IMR-90 (cell line): ENCODE data around the gene PPP1CA. TPM values are rescaled to one million over a fixed set of nuclear protein-coding genes. Genes with fewer than 3 reads are reported as not detected.

Experiments
- ATAC-seq: fragments of 200-7000 bp; cut with Tn5 transposase; 2 replicates; pipeline ENCODE4 v1.9.1; 2020; ENCODE audit warnings: low read depth, mild to moderate bottlenecking, moderate library complexity
- BruUV-seq: library from RNA; stranded (reverse); fragments of 400-500 nt; replicated peaks from 2 replicates; lab custom pipeline; 2021; lab: Mats Ljungman, UMichigan
- CTCF ChIA-PET: fragments of 300-600 bp; formaldehyde crosslinking; extraction: SDS; loops from one replicate; lab custom pipeline; 2021; ENCODE audit warnings: antibody characterized with exemption; lab: Yijun Ruan, JAX
- POLR2A ChIA-PET: fragments of 300-600 bp; sonication (Branson Sonifier 250); formaldehyde crosslinking; loops from one replicate; lab custom pipeline; 2022; ENCODE audit warnings: antibody characterized with exemption; ENCODE audit not compliant: unreplicated experiment; lab: Charles Lee
- DNase-seq: peaks from one replicate; pipeline ENCODE4 v3.0.0; 2013
- H2AFZ ChIP-seq: replicated peaks from 2 replicates; pipeline ENCODE3; 2013; ENCODE audit warnings: low read length, mild to moderate bottlenecking; ENCODE audit not compliant: poor library complexity
- H2AK5ac ChIP-seq: 2 replicates; pipeline ENCODE4 v1.6.1; 2013; ENCODE audit warnings: low read depth, low read length, inconsistent platforms
- H2AK9ac ChIP-seq: replicated peaks from 2 replicates; pipeline ENCODE3; 2013; ENCODE audit warnings: mild to moderate bottlenecking, low read depth, low read length, moderate library complexity; ENCODE audit not compliant: poor library complexity
- H2BK120ac ChIP-seq: 2 replicates; pipeline ENCODE4 v1.6.1; 2013; ENCODE audit warnings: low read depth, low read length, inconsistent platforms
- H2BK15ac ChIP-seq: 3 replicates; pipeline ENCODE4 v1.6.1; 2013; ENCODE audit warnings: low read depth, low read length, inconsistent platforms
- H2BK20ac ChIP-seq: 2 replicates; pipeline ENCODE4 v1.6.1; 2013; ENCODE audit warnings: low read depth, mild to moderate bottlenecking, inconsistent platforms, low read length, moderate library complexity
- H2BK5ac ChIP-seq: 2 replicates; pipeline ENCODE4 v1.6.1; 2013; ENCODE audit warnings: mild to moderate bottlenecking, low read depth, low read length, inconsistent platforms; ENCODE audit not compliant: poor library complexity, severe bottlenecking
- H3K14ac ChIP-seq: replicated peaks from 2 replicates; pipeline ENCODE4 v1.6.1; 2013; ENCODE audit warnings: low read depth, low read length, inconsistent platforms
- H3K18ac ChIP-seq: 2 replicates; pipeline ENCODE4 v1.6.1; 2013; ENCODE audit warnings: low read depth, low read length, control low read depth
- H3K23ac ChIP-seq: 2 replicates; pipeline ENCODE4 v1.6.1; 2013; ENCODE audit warnings: low read depth, low read length, inconsistent platforms
- H3K27ac ChIP-seq: 2 replicates; pipeline ENCODE4 v1.5.1; 2013; ENCODE audit warnings: mild to moderate bottlenecking, control low read depth, low read length; ENCODE audit not compliant: insufficient read depth
- H3K27me3 ChIP-seq: 2 replicates; pipeline ENCODE4 v1.6.1; 2013; ENCODE audit warnings: low read length; ENCODE audit not compliant: control insufficient read depth, insufficient read depth
- H3K36me3 ChIP-seq: 2 replicates; pipeline ENCODE4 v1.6.1; 2013; ENCODE audit warnings: low read length, mixed read lengths; ENCODE audit not compliant: control insufficient read depth, insufficient read depth
- H3K4ac ChIP-seq: 2 replicates; pipeline ENCODE4 v1.6.1; 2013; ENCODE audit warnings: low read depth, low read length, inconsistent platforms
- H3K4me1 ChIP-seq: 2 replicates; pipeline ENCODE4 v1.6.1; 2013; ENCODE audit warnings: low read length, mixed read lengths; ENCODE audit not compliant: control insufficient read depth, insufficient read depth
- H3K4me2 ChIP-seq: 2 replicates; pipeline ENCODE4 v1.6.1; 2013; ENCODE audit warnings: low read depth, mild to moderate bottlenecking, control low read depth, low read length, moderate library complexity
- H3K4me3 ChIP-seq: 2 replicates; pipeline ENCODE4 v1.5.1; 2013; ENCODE audit warnings: low read depth, mild to moderate bottlenecking, control low read depth, low read length, moderate library complexity; ENCODE audit not compliant: insufficient read depth
- H3K56ac ChIP-seq: 2 replicates; pipeline ENCODE4 v1.6.1; 2013; ENCODE audit warnings: low read length, inconsistent platforms; ENCODE audit not compliant: insufficient read depth; ENCODE audit errors: extremely low read depth
- H3K79me1 ChIP-seq, 2 experiments: 2 replicates each; pipeline ENCODE4 v1.6.1; 2013; ENCODE audit warnings: low read length in 2 of 2, inconsistent platforms in 1 of 2, low read depth in 1 of 2
- H3K9ac ChIP-seq: 2 replicates; pipeline ENCODE4 v1.6.1; 2013; ENCODE audit warnings: low read depth, low read length, control low read depth
- H3K9me1 ChIP-seq: 2 replicates; pipeline ENCODE4 v1.6.1; 2013; ENCODE audit warnings: low read length, inconsistent platforms; ENCODE audit not compliant: insufficient read depth
- H3K9me3 ChIP-seq: 2 replicates; pipeline ENCODE4 v1.6.1; 2013; ENCODE audit warnings: low read length; ENCODE audit not compliant: control insufficient read depth, insufficient read depth
- H4K20me1 ChIP-seq: 2 replicates; pipeline ENCODE4 v1.6.1; 2013; ENCODE audit warnings: low read length, inconsistent platforms; ENCODE audit not compliant: insufficient read depth
- H4K5ac ChIP-seq: 2 replicates; pipeline ENCODE4 v1.6.1; 2013; ENCODE audit warnings: mild to moderate bottlenecking, low read depth, low read length, control low read depth
- H4K8ac ChIP-seq, 2 experiments: 2 replicates each; pipeline ENCODE4 v1.6.1; 2013; ENCODE audit warnings: low read depth in 2 of 2, low read length in 2 of 2, control low read depth in 1 of 2, inconsistent platforms in 1 of 2
- H4K91ac ChIP-seq: 2 replicates; pipeline ENCODE4 v1.6.1; 2013; ENCODE audit warnings: low read depth, low read length, inconsistent platforms; ENCODE audit not compliant: insufficient read depth
- BHLHE40 ChIP-seq: fragments of 150-350 bp; IDR thresholded peaks from 2 replicates; pipeline ENCODE4 v1.6.1; 2016; ENCODE audit warnings: mild to moderate bottlenecking, low read depth, low read length
- FOS ChIP-seq: fragments of 150-350 bp; IDR thresholded peaks from 2 replicates; pipeline ENCODE4 v1.6.1; 2016; ENCODE audit warnings: low read depth, low read length
- MAFK ChIP-seq: IDR thresholded peaks from 2 replicates; pipeline ENCODE4 v1.6.1; 2012; ENCODE audit warnings: low read depth, low read length, improper control_type of control experiment
- MXI1 ChIP-seq: IDR thresholded peaks from 2 replicates; pipeline ENCODE4 v1.6.1; 2012; ENCODE audit warnings: low read depth, mild to moderate bottlenecking, low read length, moderate library complexity, borderline replicate concordance
- NFE2L2 ChIP-seq: fragments of 150-350 bp; IDR thresholded peaks from 2 replicates; pipeline ENCODE4 v1.6.1; 2016; ENCODE audit warnings: low read depth, mild to moderate bottlenecking, low read length
- RAD21 ChIP-seq: IDR thresholded peaks from 2 replicates; pipeline ENCODE4 v1.6.1; 2012; ENCODE audit warnings: low read length, improper control_type of control experiment
- RCOR1 ChIP-seq: IDR thresholded peaks from 2 replicates; pipeline ENCODE4 v1.6.1; 2012; ENCODE audit warnings: mild to moderate bottlenecking, low read length, improper control_type of control experiment; ENCODE audit not compliant: insufficient replicate concordance
- USF2 ChIP-seq: fragments of 150-350 bp; IDR thresholded peaks from 2 replicates; pipeline ENCODE4 v1.6.1; 2017; ENCODE audit warnings: mild to moderate bottlenecking, antibody characterized with exemption, low read length, low read depth
- WGBS, 2 experiments: methylation state at CpG; one replicate each; pipeline versions ENCODE4 v1.1.5 to v1.1.7; 2013; ENCODE audit warnings: missing lambda C conversion rate in 2 of 2; ENCODE audit not compliant: insufficient read length in 1 of 2; ENCODE audit errors: extremely low coverage in 2 of 2; 5-methylcytosine and 5-hydroxymethylcytosine counted together
- dilution Hi-C: fragments of 300-500 bp; cut with HindIII; formaldehyde crosslinking; loops from one replicate; pipeline ENCODE4 v1.14.3; 2018; ENCODE audit warnings: low sequenced_read_pairs; ENCODE audit not compliant: unreplicated experiment
- in situ Hi-C: fragments of 300-500 bp; cut with MboI; formaldehyde crosslinking; loops from 3 replicates; pipeline ENCODE4 v1.14.3; 2019; ENCODE audit warnings: low sequenced_read_pairs, inconsistent platforms, mixed read lengths
- intact Hi-C: fragments of 100-400 bp; cut with micrococcal nuclease; formaldehyde crosslinking; loops from 2 replicates; pipeline ENCODE4 v1.10.0; 2022
- polyA plus RNA-seq, 3 experiments: library from polyadenylated mRNA; depleted of rRNA; stranded (reverse); fragments of >200 nt; gene quantifications; 2 replicates each; pipeline ENCODE4 v1.2.3, GENCODE V29; 2012; ENCODE audit warnings: low replicate concordance in 1 of 3
- total RNA-seq: library from RNA; depleted of rRNA; stranded (reverse); fragments of >200 nt; gene quantifications from 2 replicates; pipeline ENCODE4 v1.2.3, GENCODE V29; 2012

Gene PPP1CA
- total and polyA plus RNA-seq, 2 of the 4 experiments (the other 2 are of a cell fraction): 228 to 313 TPM

GRCh38 chr11:67407688-67408163, 6.1 kb upstream of the PPP1CA start:
- H3K4me2 ChIP-seq: no peak overlapping the region
- H3K4me3 ChIP-seq: no peak overlapping the region
- intact Hi-C loops (no loop called here), in situ Hi-C loops (no loop called here), dilution Hi-C loops (no loop called here)
- H4K8ac ChIP-seq: no peak overlapping the region
- no peak for DNase-seq
- POLR2A ChIA-PET: no interaction called here
- H3K9ac ChIP-seq: no peak overlapping the region
- no peak overlapping the region for H2AFZ ChIP-seq
- no peak overlapping the region for H2AK9ac ChIP-seq
- no peaks in the 10 kb centered on the region for H3K9me1 ChIP-seq
- H3K56ac ChIP-seq: no peak overlapping the region
- no peak overlapping the region for H3K4ac ChIP-seq
- no peak overlapping the region for H2BK5ac ChIP-seq
- no peaks in the 10 kb centered on the region for H3K9me3 ChIP-seq
- no peak overlapping the region for H4K5ac ChIP-seq
- BruUV-seq: no TSS peak
- H3K27ac ChIP-seq: no peak overlapping the region
- H4K91ac ChIP-seq: no peak overlapping the region
- ATAC-seq: no peak
- H3K36me3 ChIP-seq: no peaks in the 10 kb centered on the region
- peaks cover 47% of the 10 kb centered on the region for H3K27me3 ChIP-seq
- no peak overlapping the region for H2AK5ac ChIP-seq
- no peak overlapping the region for H2BK15ac ChIP-seq
- 68% methylated on average over 5 of the region's 12 CpGs; no CpG with 5 or more reads in 1 of the 2 experiments for WGBS, 2 experiments
- no peak overlapping the region for H3K18ac ChIP-seq
- no peak overlapping the region for H3K14ac ChIP-seq
- no peaks in the 10 kb centered on the region for H3K4me1 ChIP-seq
- TF ChIP-seq RCOR1 (no peak), RAD21 (no peak), MAFK (no peak), BHLHE40 (no peak), NFE2L2 (no peak), MXI1 (no peak), FOS (no peak), USF2 (no peak)
- no peak overlapping the region for H2BK120ac ChIP-seq
- no peak overlapping the region for H3K23ac ChIP-seq
- H2BK20ac ChIP-seq: no peak overlapping the region
- CTCF ChIA-PET: no interaction called here
- no peaks in the 10 kb centered on the region for H3K79me1 ChIP-seq
- H4K20me1 ChIP-seq: no peaks in the 10 kb centered on the region
